ENCODE measurements around the gene IMPG1.
A peak's percentile ranks its signal among the peaks of the same experiment; 100 is the strongest.
"Not testable (repeated sequence)": the region's sequence is repeated elsewhere in the genome, so short reads cannot be mapped to it uniquely, and the experiment has no call there.

Gene IMPG1

GRCh38 chr6:75952128-75952527, 120.3 kb downstream of the IMPG1 start:
- DNase-seq (ENCODE audit: low read depth in 2 of 3, low spot score in 1 of 3) = no peak

GRCh38 chr6:75947935-75948334, 124.5 kb downstream of the IMPG1 start:
- DNase-seq (ENCODE audit: low read depth in 2 of 3, low spot score in 1 of 3) = no peak

GRCh38 chr6:75946146-75946831, 126.2 kb downstream of the IMPG1 start:
- DNase-seq (ENCODE audit: low read depth in 2 of 3, low spot score in 1 of 3) = no peak

GRCh38 chr6:75943381-75943780, 129.1 kb downstream of the IMPG1 start:
- DNase-seq (ENCODE audit: low read depth in 2 of 3, low spot score in 1 of 3) = no peak

GRCh38 chr6:75941509-75941908, 131.0 kb downstream of the IMPG1 start:
- DNase-seq (ENCODE audit: low read depth in 2 of 3, low spot score in 1 of 3) = no peak

- DNase-seq (ENCODE audit: low read depth in 2 of 3, low spot score in 1 of 3) = no peak
Observed at GRCh38 chr6:75940564-75940963, 131.9 kb downstream of the IMPG1 start.

- no peak for DNase-seq (ENCODE audit: low read depth in 2 of 3, low spot score in 1 of 3)
Observed at GRCh38 chr6:75937846-75938245, 134.6 kb downstream of the IMPG1 start.

GRCh38 chr6:75936682-75937081, 135.8 kb downstream of the IMPG1 start:
- no peak for DNase-seq (ENCODE audit: low read depth in 2 of 3, low spot score in 1 of 3)

- no peak for DNase-seq (ENCODE audit: low read depth in 2 of 3, low spot score in 1 of 3)
Observed at GRCh38 chr6:75935473-75935793, 137.0 kb downstream of the IMPG1 start.

GRCh38 chr6:75934643-75935472, 137.6 kb downstream of the IMPG1 start:
- peak in 2 of 3 donors; percentile 12 to 25 for DNase-seq (ENCODE audit: low read depth in 2 of 3, low spot score in 1 of 3)

- no peak for DNase-seq (ENCODE audit: low read depth in 2 of 3, low spot score in 1 of 3)
Observed at GRCh38 chr6:75933387-75933975, 139.0 kb downstream of the IMPG1 start.

GRCh38 chr6:75932067-75932466, 140.4 kb downstream of the IMPG1 start:
- DNase-seq (ENCODE audit: low read depth in 2 of 3, low spot score in 1 of 3) = no peak

GRCh38 chr6:75931011-75931680, 141.3 kb downstream of the IMPG1 start:
- DNase-seq (ENCODE audit: low read depth in 2 of 3, low spot score in 1 of 3) = no peak

- DNase-seq (ENCODE audit: low read depth in 2 of 3, low spot score in 1 of 3) = no peak
Observed at GRCh38 chr6:75926293-75927168, 145.9 kb downstream of the IMPG1 start.

- no peak for DNase-seq (ENCODE audit: low read depth in 2 of 3, low spot score in 1 of 3)
Observed at GRCh38 chr6:75922226-75922625, 150.2 kb downstream of the IMPG1 start.

- DNase-seq (ENCODE audit: low read depth in 2 of 3, low spot score in 1 of 3) = no peak
Observed at GRCh38 chr6:75913040-75913439, 159.4 kb downstream of the IMPG1 start.

- no peak for DNase-seq (ENCODE audit: low read depth in 2 of 3, low spot score in 1 of 3)
Observed at GRCh38 chr6:75907444-75907843, 165.0 kb downstream of the IMPG1 start.

GRCh38 chr6:75906871-75907270, 165.6 kb downstream of the IMPG1 start:
- no peak for DNase-seq (ENCODE audit: low read depth in 2 of 3, low spot score in 1 of 3)

GRCh38 chr6:75905129-75905528, 167.3 kb downstream of the IMPG1 start:
- DNase-seq (ENCODE audit: low read depth in 2 of 3, low spot score in 1 of 3) = not testable (repeated sequence)

- DNase-seq (ENCODE audit: low read depth in 2 of 3, low spot score in 1 of 3) = not testable (repeated sequence)
Observed at GRCh38 chr6:75900216-75900615, 172.2 kb downstream of the IMPG1 start.

GRCh38 chr6:75896526-75896925, 175.9 kb downstream of the IMPG1 start:
- no peak for DNase-seq (ENCODE audit: low read depth in 2 of 3, low spot score in 1 of 3)
